Left kidney (tissue), 2 donors: ENCODE measurements around the gene VAPA. TPM values are rescaled to one million over a fixed set of nuclear protein-coding genes. Genes with fewer than 3 reads are reported as not detected.
"Not testable (repeated sequence)": the region's sequence is repeated elsewhere in the genome, so short reads cannot be mapped to it uniquely, and the experiment has no call there.

Experiments
- DNase-seq: peaks from one replicate; pipeline ENCODE4 v3.0.0-alpha.2; 2013
- polyA plus RNA-seq: library from polyadenylated mRNA; unstranded; fragments of 120-200 nt; gene quantifications from one replicate; pipeline ENCODE4 v1.2.1, GENCODE V29; 2013; ENCODE audit not compliant: insufficient read length

VAPA gene
- polyA plus RNA-seq, 1 donor: 262 TPM

DNA sequence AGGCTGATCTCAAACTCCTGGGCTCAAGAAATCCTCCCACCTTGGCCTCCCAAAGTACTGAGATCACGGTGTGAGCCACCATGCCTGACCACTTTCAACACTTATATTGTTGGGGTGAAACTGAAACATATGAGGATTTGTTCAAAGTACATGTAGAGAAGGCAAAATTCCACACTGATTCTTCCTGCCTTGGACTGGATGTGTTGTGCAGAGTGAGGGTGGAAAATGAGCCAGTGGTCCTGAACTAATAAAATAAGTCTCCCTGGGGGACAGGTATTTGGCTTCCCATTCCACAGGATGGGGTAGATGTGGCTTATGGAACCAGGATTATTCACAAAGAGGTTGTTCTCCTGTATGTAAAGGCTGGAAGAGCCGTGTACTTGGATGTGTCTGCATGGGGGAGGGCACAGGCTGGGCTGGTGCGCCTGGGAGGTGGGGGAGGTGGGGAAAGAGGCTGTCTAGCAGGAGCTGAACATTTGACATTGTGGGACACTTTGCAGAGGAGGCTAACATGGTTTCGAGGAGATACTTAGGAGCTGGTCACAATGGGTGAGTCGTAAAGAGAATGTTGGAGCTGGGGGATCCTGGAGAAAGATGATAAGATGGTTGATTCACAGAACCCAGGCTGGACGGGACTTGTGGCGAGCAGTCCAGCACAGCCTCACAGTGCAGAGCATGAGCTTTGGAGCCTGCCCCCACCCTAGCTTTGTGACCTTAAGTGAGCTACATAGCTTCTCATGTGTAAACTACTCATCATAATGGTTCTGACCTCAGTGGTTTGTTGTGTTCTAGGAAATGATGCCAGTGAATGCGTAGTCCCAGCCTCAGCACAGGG, 28.4 kb upstream of the VAPA start, which contains the start of gene TXNDC2:
Gene TXNDC2 (plus strand): TSS at position 804 of the 835 bp plus-strand sequence. CDS start 708 bp downstream, outside the sequence.
- DNase-seq: no peak

DNA sequence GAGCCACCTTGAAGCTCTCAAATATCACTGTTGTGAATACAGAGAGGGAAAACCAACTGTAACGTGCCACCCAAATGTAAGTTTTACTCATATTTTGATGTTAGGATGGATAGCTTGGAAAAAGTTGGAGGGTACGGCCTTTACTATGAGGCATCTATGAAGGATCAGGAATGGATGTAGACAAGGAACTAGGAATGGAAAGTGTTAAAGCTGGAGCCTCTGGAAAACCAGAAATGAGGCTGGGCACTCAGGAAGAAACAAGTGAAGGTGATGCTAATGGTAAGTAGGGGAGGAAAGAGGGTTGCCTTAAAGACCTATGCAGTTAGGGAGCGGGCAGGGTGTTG, 27.8 kb upstream of the VAPA start:
- no peak for DNase-seq

DNA sequence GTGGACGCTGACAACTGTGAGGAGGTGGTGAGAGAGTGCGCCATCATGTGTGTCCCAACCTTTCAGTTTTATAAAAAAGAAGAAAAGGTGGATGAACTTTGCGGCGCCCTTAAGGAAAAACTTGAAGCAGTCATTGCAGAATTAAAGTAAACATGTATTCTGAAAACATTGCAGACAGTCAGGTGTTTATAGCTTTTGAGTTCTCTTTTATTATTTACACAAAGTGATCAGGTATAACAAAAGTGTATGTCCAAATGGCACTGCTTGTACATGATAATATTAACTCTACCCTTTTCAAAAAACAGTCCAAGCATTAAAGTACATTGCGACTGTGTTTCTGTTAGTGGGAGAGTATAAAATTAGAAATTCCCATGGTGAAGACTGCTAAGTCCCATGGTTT, 25.8 kb upstream of the VAPA start:
- DNase-seq: no peak

DNA sequence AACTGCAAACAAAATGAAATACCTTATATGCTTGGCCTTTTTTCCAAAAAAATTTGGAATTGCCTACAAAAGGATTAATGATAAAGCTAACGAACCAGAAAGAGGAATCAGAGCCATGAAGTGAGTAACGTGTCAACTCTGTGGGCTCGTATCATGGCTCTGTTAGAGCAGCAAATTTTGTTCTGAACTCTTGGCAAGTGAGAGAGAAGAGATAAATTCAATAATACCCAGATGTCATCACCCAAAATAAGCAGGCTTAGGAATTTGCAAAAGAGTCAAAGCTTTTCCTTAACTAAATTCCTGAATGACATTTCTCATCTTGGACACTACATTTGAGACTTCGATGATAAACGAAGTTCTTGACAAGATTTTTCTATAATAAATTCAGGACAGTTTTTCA, 23.6 kb upstream of the VAPA start:
- DNase-seq: no peak

DNA sequence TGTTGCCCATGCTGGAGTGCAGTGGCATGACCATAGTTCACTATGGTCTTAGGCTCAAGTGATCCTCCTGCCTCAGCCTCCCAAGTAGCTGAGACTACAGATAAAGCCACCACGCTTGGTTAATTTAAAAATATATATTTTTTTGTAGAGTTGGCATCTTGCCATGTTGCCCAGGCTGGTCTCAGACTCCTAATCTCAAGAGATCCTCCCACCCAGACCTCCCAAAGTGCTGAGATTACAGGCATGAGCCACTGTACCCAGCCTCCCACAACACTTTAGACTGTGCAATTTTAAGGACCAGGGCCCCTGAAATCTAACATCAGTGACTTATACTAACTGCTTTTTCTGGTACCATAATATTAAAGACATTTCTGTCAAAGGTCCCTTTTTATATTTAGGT, 22.9 kb upstream of the VAPA start:
- no peak for DNase-seq

DNA sequence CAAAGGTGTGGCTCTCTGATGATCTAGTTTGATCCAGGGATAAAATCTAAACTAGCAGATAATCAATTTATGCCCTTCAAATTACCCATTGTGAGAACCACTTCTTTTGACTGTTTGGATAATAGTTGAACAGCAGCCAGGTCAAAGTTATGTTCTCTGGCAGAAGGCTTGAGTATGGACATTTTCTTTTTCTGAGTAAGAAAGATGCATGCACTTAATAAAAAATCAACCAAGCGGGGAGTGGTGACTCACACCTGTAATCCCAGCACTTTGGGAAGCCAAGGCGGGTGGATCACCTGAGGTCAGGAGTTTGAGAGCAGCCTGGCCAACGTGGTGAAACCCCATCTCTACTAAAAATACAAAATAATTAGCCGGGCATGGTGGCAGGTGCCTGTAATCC, 22.3 kb upstream of the VAPA start:
- not testable (repeated sequence) for DNase-seq

DNA sequence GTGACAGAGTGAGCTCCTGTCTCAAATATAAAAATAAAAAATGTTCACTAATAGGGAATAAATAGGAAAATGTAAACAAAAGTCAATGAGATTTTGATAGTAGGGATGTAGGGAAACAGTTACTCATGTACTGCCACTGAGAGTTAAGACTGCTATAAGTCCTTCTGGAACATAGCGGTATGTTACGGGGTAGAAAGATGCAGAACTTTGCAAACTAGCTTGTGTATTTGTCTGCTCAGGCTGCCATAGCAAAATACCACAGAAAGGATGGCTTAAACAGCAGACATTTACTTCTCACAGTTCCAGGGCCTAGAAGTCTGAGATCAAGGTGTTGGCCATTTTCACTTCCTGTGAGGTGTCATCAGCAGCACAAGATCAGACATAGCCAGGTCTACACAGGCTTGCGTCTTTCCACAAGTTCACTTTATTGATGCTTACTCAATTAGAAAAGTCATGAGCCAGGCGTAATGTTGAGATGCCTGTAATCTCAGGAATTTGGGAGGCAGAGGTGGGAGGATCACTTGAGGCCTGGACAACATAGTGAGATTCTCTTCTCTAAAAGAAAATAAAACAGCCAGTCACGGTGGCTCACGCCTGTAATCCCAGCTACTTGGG, 19.3 kb upstream of the VAPA start:
- no peak for DNase-seq

DNA sequence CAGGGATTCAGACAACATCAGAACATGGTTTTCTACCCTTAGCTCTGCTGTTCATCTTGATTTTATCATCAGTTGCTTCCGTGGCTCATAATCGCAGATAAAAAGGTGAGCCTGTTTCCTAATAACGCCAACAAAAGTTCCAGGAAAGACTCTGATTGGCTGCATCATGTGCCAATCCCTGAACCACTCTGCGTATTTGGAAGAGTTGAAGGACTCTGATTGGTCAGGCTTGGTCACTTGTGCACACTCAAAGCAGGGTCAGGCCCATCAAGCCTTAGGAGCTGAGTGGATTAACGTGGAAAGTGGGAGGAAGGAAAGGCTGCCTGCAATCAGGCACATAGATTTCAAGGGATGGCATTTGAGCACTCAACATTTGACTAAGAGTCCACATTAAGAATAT, 16.7 kb upstream of the VAPA start:
- no peak for DNase-seq

DNA sequence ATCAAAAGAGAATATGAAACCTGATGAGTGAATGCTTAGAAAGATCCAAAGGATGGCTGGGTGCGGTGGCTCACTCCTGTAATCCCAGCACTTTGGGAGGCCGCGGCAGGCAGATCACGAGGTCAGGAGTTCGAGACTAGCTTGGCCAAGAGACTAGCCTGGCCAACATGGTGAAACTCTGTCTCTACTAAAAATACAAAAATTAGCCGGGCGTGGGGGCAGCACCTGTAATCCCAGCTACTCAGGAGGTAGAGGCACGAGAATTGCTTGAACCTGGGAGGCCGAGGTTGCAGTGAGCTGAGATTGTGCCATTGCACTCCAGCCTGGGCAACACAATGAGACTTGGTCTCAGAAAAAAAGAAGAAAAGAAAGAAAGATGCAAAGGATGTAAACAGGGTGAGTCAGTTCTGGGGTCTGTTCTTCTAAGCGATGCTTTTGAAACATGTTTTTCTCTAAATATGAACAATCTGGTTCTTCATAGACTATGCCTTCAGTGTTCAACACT, 16.0 kb upstream of the VAPA start:
- not testable (repeated sequence) for DNase-seq

DNA sequence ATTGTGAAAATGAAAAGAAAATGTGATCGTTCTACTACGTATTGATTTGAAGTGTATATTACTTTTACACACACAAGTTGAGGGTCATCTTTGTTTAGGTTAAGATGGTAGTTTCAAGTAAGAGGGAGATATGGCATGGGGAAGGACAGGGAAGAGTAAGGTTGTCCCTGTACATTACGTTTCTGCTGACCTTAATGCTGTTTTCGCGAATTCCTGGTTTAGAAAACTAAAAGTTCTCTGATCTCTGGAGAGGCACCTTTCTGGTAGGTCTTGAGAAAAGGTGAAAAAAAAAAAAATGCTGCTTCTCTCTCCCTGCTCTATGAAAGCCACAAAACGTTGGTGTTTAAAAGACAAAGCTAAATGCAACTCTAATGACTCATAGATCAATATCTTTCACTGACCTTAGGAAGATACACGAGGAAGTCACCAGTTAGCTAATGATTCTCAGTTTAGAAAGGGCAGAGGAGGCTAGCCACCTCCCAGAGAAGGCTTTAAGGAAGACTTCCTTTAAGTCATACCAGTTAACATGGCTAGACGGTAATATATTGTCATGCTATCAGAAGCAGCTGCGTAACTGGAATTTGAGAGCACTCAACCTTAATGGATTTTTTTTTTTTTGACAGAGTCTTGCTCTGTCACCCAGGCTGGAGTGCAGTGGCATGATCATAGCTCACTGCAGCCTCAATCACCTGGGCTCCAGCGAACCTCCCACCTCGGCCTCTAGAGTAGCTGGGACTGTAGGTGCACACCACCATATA, 14.8 kb upstream of the VAPA start:
- DNase-seq: no peak

DNA sequence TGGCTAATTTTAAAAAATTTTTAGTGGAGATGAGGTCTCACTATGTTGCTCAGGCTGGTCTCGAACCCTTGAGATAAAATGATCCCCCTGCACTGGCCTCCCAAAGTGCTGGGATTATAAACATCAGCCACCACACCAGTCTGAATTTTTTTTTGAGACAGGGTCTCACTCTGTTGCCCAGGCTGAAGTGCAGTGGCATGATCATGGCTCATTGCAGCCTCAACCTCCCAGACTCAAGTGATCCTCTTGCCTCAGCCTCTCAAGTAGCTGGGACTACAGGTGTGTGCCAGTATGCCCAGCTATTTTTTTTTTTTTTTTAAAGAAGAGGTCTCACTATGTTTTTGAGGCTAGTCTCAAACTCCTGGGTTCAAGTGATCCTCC, 14.3 kb upstream of the VAPA start:
- DNase-seq: not testable (repeated sequence)

DNA sequence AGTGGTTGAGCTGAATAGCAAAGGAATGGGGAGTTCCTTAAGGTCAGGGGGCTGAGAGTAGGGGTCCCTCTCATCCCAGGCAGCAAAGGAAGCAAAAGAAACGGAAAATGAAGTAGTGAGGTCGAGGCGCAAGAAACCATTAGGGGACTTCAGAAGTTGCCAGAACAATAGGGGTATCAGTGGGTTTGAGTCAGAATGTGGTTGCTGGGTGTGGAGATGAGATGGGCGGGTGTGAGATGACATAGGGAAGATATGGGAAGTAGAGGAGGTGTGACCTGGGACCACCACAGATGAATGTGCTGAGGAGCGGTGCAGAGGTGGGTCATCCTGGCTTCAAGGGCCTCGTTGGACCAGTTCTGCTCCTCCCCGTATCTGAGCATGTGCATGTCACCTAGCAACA, 13.1 kb upstream of the VAPA start:
- DNase-seq: no peak

DNA sequence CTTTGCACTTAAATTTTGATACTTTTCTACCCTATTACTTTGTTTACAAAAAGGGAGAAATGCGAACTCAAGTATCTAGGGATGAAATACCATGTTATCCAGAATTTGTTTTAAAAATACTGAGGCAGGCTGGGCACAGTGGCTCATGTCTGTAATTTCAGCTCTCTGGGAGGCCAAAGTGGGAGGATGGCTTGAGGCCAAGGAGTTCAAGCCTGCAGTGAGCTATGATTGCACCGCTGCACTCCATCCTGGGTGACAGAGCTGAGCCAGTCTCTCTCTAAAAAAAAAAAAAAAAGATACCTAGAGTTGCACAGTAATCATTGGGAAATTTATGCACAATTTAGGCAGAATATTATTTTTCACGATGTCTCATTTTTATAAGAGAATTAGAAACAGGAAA, 12.4 kb upstream of the VAPA start:
- no peak for DNase-seq

DNA sequence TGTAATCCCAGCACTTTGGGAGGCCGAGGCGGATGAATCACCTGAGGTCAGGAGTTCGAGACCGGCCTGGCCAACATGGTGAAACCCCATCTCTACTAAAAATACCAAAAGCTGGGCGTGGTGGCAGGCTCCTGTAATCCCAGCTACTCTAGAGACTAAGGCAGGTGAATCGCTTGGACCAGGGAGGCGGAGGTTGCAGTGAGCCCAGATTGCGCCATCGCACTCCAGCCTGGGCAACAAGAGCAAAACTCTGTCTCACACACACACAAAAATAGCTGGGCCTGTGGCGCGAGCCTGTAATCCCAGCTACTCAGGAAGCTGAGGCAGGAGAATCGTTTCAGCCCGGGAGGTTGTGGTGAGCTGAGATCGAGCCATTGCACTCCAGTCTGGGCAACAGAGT, 11.6 kb upstream of the VAPA start:
- not testable (repeated sequence) for DNase-seq

DNA sequence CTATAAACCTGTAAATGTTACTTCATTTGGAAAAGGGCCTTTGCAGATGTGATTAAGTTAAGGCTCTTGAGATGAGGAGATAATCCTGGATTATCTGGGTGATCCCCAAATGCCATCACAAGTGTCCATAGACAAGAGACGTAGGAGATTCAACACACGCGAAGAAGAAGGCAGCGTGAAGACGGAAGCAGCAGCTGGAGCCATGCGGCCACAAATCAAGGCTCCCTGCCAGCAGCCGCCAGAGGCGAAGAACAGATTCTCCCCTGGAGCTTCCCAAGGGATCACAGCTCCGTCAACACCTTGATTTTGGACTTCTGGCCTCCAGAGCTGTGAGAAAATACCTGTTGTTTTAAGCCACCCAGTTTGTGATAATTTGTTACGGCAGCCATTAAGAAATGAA, 11.0 kb upstream of the VAPA start:
- no peak for DNase-seq

DNA sequence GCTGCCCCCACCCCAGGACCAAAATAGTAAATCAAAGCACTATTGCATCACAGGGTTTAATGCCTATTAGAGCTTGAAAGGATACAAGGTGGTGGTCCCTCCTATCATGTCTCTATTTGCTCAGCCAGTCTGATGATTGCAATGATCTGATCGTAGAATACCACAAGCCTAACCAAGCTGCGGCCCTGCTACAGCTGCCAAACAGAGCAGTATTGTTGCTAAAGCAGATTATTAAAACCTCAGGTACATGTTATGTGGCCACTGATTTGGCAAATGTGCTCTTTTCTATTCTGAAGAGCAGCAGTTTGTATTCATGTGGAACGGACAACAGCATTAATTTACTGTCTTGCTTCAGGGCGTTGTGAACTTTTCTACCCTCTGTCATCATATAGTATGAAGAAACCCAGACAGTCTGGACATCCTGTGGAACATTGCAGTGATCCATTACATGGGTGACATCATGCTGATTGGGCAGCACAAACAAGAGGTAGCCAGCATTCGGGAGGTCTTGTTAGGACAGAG, 8.4 kb upstream of the VAPA start:
- DNase-seq: peak; percentile 37

DNA sequence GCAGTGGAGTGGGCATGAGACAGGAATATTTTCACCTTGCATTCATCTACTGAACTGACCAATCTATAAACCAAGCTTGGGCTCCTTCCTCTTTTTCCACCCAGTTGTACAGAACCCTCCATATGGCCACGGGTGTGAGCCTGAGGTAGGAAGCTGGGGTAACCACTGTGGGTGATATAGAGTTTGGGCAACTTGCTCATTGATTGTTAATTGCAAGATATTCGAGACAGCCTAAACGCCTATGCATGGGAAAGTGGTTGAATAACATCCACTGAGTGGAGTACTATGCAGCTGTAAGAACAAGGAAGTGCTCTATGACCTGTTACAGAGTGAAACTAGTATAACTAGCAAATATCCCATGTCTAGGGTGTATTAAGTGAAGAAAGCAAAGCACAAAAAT, 7.3 kb upstream of the VAPA start:
- no peak for DNase-seq

DNA sequence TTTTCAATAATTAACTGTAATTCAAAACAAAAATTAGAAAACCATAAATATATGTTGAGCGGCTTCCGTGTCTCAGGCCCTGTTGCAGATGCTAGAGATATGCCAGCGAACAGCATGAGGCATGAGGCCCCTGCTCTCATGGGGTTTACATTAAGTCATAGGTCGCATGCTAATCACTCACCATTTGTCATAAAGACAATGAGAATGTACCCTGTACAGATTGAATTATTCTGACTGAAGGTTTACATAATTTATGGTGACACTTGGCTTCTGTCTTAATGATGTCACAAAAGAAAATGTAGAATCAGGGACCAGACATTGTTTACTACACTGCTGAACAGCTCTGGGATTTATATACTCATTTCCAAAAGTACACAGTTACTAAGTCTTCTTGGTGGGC, 5.9 kb upstream of the VAPA start:
- no peak for DNase-seq

DNA sequence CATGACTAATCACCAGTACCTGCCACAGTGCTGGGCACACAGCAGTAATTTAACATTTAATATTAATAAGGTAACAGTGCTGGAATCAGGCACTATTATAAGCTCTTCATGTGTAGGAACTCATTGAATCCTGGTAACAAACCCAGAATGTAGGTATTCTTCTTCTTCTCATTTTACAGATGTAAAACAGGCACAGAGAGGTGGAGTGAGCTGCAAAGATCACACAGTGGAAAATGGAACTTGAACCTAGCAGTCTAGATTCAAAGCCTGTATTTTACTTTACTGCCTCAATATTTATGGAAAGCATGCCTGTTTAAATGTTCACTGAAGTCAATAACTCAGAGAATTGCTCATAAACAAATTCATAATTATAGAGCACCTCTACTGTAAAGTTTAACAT, 3.7 kb upstream of the VAPA start:
- no peak for DNase-seq

DNA sequence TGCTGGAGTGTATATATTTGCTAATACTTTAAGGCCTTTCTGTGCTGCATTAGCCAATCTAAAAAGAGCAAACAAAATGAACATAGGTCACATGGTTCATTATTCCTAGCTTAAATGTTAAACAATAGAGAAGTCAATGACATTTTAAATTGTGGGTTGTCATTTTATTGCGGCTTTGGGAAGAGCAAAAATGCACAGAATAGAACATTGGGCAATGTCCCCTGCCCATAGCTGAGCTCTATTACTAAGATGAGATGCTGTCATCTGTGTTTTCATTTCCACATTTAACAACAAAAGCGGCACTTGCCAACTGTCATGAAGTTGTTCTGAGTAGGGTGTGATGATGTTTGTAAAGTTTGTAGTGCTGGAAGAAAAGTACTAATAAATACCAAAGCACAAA, 3.2 kb upstream of the VAPA start:
- DNase-seq: no peak

DNA sequence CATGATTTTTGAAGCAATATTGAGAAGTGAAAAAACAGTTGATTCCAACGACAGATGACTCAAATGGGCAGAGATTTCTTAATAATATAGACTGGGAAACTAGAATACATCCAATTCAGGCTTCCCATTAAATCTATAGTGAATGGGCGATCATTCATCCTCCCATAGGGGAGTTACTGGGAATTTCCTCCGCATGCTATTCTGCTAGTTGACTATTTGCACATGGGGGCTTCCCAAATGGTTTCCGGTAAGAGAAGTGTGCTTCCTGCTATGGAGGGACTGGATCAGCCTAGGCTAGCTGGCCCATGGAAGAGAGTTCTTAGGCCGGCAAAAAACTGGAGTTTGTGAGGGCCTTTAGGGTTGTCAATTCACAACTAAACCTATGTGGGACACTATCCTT, 2.6 kb upstream of the VAPA start:
- no peak for DNase-seq

DNA sequence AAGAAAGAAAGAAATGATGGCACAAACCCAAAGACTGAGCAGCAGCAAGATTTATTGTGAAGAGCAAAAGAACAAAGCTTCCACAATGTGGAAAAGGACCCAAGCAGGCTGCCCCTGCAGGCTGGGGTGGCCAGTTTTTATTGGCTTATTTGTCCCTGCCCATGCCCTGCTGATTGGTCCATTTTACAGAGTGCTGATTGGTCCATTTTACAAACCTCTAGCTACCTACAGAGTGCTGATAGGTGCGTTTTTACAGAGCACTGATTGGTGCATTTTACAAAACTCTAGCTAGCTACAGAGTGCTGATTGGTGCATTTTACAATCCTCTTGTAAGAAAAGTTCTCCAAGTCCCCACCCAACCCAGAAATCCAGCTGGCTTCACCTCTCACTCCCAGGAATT, 1.5 kb upstream of the VAPA start:
- DNase-seq: not testable (repeated sequence)

DNA sequence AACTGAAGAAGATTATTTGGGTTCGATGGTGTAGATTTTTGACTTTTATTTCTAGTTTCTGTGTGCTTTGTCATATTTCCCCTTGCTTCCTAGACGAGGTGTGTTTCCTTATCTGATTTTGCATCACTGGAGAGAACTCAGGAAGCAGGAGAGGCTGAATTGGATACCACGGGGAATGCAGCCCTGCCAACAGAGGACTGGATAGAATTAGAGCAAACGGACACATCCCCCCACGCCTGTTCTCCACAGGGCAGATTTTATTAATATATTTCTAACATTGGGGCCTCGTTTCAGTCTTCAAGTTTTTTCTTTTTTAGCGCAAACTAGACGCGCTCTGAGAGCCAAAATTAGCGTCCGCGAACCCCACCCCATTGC, 678 bp upstream of the VAPA start:
- no peak for DNase-seq
